GM08714 (cell line): ENCODE measurements around the gene PFN1.

Experiments
- H3K4me3 ChIP-seq: fragments of 200-500 bp; sonication (Bioruptor generic); 2 replicates; pipeline ENCODE4 v1.5.1; 2014; ENCODE audit warnings: mild to moderate bottlenecking, low read length, inconsistent platforms
- ZNF274 ChIP-seq: IDR thresholded peaks from 2 replicates; pipeline ENCODE4 v1.6.1; 2012; ENCODE audit warnings: mild to moderate bottlenecking, low read depth, low read length

Gene PFN1

GRCh38 chr17:4955091-4955490 lies 6.8 kb upstream of the PFN1 start:
- no peak overlapping the region for H3K4me3 ChIP-seq
- TF ChIP-seq ZNF274 = no peak

- H3K4me3 ChIP-seq = no peak overlapping the region
Observed at GRCh38 chr17:4953451-4953961, 5.2 kb upstream of the PFN1 start.

GRCh38 chr17:4951486-4951885 lies 3.2 kb upstream of the PFN1 start:
- H3K4me3 ChIP-seq = no peak overlapping the region
- TF ChIP-seq ZNF274 = no peak

More at GRCh38 chr17:4953451-4953961, 5.2 kb upstream of the PFN1 start:
- no peak for TF ChIP-seq ZNF274

GRCh38 chr17:4950746-4951204 lies 2.4 kb upstream of the PFN1 start, which contains the start of gene ENO3:
ENO3 (plus strand) TSS chr17:4951119; CDS start chr17:4951830, 711 bp downstream.
- no peak for TF ChIP-seq ZNF274
- H3K4me3 ChIP-seq = peak within 1 kb of the TSS; percentile 58; the same call in 1 of the 2 replicates

- peak overlapping the region; percentile 58; the same call in 1 of the 2 replicates for H3K4me3 ChIP-seq
Observed at GRCh38 chr17:4950075-4950745, 1.9 kb upstream of the PFN1 start.

GRCh38 chr17:4949321-4950074 lies 1.2 kb upstream of the PFN1 start:
- TF ChIP-seq ZNF274 = no peak
- H3K4me3 ChIP-seq = peak overlapping the region; percentile 68

More at GRCh38 chr17:4950075-4950745, 1.9 kb upstream of the PFN1 start:
- TF ChIP-seq ZNF274 = no peak

- TF ChIP-seq ZNF274 = no peak
- peak overlapping the region; percentile 68 for H3K4me3 ChIP-seq
Observed at GRCh38 chr17:4948931-4949320, 596 bp upstream of the PFN1 start.

- TF ChIP-seq ZNF274 = no peak
- peak overlapping the region; percentile 95 for H3K4me3 ChIP-seq
Observed at GRCh38 chr17:4947411-4948165, 742 bp downstream of the PFN1 start.

GRCh38 chr17:4947010-4947410 lies 1.3 kb downstream of the PFN1 start:
- no peak for TF ChIP-seq ZNF274
- peak overlapping the region; percentile 95 for H3K4me3 ChIP-seq

GRCh38 chr17:4946312-4946976 lies 1.9 kb downstream of the PFN1 start:
- H3K4me3 ChIP-seq = peak overlapping the region; percentile 95
- no peak for TF ChIP-seq ZNF274

GRCh38 chr17:4945944-4946280 lies 2.4 kb downstream of the PFN1 start:
- H3K4me3 ChIP-seq = peak overlapping the region; percentile 95
- TF ChIP-seq ZNF274 = no peak

- peak overlapping the region; percentile 95 for H3K4me3 ChIP-seq
- TF ChIP-seq ZNF274 = no peak
Observed at GRCh38 chr17:4945176-4945943, 3.0 kb downstream of the PFN1 start.

- no peak for TF ChIP-seq ZNF274
- peak overlapping the region; percentile 95; the same call in 1 of the 2 replicates for H3K4me3 ChIP-seq
Observed at GRCh38 chr17:4944554-4945175, 3.7 kb downstream of the PFN1 start.
